ENCODE results near the gene GSTO2. TPM values are rescaled to one million over a fixed set of nuclear protein-coding genes. Genes with fewer than 3 reads are reported as not detected.
A peak's percentile ranks its signal among the peaks of the same experiment; 100 is the strongest.

Gene GSTO2
- total and polyA plus RNA-seq, 10 of the 15 experiments (the other 5 are each of a cell fraction or from before 2014, with no cell fraction given), result 0.16 to 0.86 (median 0.46) TPM

DNA sequence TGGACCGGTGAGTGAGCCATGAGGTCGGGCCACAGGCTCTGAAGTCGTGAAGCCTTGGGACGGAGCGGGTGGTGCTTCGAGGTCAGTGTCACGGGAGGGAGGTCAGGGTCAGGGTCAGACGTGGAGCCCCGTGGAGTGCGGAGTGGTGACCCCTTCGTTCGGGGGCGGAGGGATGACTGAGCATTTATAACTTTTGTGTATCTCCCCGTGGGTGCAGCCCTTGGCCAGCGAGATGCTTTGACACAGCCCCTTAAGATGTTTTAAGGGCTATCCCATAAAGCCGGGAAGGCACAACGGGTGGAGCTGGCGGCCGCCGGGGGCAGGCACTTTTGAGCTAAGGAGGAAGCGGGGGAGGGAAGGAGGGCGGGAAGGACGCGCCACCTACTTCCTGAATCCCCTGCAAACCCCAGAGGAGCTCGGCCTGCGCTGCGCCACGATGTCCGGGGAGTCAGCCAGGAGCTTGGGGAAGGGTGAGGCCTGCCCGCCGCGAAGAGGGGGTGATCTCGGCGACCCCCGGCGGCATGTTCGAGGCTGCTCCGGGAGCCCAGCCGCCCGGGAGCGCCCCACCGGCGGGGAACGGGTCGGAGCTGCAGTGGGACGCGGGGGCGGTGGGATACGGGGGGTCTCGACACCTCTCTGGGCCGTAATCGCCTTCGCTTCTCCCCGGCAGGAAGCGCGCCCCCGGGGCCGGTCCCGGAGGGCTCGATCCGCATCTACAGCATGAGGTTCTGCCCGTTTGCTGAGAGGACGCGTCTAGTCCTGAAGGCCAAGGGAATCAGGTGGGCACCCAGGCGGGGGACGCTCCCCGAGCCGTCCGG, 14.3 kb upstream of the GSTO2 start, which contains the start of gene GSTO1 (continued):
- TF ChIP-seq, protein P1, sequence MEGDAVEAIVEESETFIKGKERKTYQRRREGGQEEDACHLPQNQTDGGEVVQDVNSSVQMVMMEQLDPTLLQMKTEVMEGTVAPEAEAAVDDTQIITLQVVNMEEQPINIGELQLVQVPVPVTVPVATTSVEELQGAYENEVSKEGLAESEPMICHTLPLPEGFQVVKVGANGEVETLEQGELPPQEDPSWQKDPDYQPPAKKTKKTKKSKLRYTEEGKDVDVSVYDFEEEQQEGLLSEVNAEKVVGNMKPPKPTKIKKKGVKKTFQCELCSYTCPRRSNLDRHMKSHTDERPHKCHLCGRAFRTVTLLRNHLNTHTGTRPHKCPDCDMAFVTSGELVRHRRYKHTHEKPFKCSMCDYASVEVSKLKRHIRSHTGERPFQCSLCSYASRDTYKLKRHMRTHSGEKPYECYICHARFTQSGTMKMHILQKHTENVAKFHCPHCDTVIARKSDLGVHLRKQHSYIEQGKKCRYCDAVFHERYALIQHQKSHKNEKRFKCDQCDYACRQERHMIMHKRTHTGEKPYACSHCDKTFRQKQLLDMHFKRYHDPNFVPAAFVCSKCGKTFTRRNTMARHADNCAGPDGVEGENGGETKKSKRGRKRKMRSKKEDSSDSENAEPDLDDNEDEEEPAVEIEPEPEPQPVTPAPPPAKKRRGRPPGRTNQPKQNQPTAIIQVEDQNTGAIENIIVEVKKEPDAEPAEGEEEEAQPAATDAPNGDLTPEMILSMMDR (IDR thresholded peaks at IDR 0.05 in 2 of 3, conservative IDR thresholded peaks at IDR 0.05 in 1 of 3; ENCODE audit: control insufficient read depth in 2 of 3, extremely low read depth in 1 of 3, insufficient read depth in 1 of 3, low read depth in 3 of 3, low read length in 3 of 3), result peak in 1 of 3 experiments; percentile 18; a peak in 1 of 6 replicates
- TF ChIP-seq TCF7 (IDR thresholded peaks at IDR 0.05; ENCODE audit: borderline replicate concordance) (no peak), MYC (IDR thresholded peaks at IDR 0.05; ENCODE audit: insufficient read depth, insufficient read length, insufficient replicate concordance, low read length, severe bottlenecking) (no peak), CBX3 (IDR thresholded peaks at IDR 0.05; ENCODE audit: borderline replicate concordance, low read depth) (no peak), ZBED1 (IDR thresholded peaks at IDR 0.05; ENCODE audit: borderline replicate concordance) (no peak), RB1 (IDR thresholded peaks at IDR 0.05; ENCODE audit: borderline replicate concordance) (peak; percentile 82; the same call in 1 of the 2 replicates), JUNB (IDR thresholded peaks at IDR 0.05) (no peak), NR2C1 (IDR thresholded peaks at IDR 0.05) (peak; percentile 53; the same call in 1 of the 2 replicates), PAX5 (IDR thresholded peaks at IDR 0.05; ENCODE audit: borderline replicate concordance, low read depth, low read length) (no peak), WRNIP1 (IDR thresholded peaks at IDR 0.05; ENCODE audit: borderline replicate concordance, low read depth, low read length) (no peak), BCL11A (IDR thresholded peaks at IDR 0.05; ENCODE audit: low read depth, low read length) (no peak), HCFC1 (IDR thresholded peaks at IDR 0.05; ENCODE audit: low read length) (no peak; the same call in 1 of the 2 replicates), SMAD5 (IDR thresholded peaks at IDR 0.05; ENCODE audit: low read depth) (0 out of 2 replicates have a peak, but pooled peaks have one; percentile 50), NR2F1 (conservative IDR thresholded peaks at IDR 0.05) (peak; percentile 93)
- TF ChIP-seq, protein P2, sequence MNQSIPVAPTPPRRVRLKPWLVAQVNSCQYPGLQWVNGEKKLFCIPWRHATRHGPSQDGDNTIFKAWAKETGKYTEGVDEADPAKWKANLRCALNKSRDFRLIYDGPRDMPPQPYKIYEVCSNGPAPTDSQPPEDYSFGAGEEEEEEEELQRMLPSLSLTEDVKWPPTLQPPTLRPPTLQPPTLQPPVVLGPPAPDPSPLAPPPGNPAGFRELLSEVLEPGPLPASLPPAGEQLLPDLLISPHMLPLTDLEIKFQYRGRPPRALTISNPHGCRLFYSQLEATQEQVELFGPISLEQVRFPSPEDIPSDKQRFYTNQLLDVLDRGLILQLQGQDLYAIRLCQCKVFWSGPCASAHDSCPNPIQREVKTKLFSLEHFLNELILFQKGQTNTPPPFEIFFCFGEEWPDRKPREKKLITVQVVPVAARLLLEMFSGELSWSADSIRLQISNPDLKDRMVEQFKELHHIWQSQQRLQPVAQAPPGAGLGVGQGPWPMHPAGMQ (IDR thresholded peaks at IDR 0.05; ENCODE audit: borderline replicate concordance), result no peak
- TF ChIP-seq, protein P3, sequence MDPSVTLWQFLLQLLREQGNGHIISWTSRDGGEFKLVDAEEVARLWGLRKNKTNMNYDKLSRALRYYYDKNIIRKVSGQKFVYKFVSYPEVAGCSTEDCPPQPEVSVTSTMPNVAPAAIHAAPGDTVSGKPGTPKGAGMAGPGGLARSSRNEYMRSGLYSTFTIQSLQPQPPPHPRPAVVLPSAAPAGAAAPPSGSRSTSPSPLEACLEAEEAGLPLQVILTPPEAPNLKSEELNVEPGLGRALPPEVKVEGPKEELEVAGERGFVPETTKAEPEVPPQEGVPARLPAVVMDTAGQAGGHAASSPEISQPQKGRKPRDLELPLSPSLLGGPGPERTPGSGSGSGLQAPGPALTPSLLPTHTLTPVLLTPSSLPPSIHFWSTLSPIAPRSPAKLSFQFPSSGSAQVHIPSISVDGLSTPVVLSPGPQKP (IDR thresholded peaks at IDR 0.05; ENCODE audit: low read depth, low read length), result no peak
- TF ChIP-seq, protein P4, sequence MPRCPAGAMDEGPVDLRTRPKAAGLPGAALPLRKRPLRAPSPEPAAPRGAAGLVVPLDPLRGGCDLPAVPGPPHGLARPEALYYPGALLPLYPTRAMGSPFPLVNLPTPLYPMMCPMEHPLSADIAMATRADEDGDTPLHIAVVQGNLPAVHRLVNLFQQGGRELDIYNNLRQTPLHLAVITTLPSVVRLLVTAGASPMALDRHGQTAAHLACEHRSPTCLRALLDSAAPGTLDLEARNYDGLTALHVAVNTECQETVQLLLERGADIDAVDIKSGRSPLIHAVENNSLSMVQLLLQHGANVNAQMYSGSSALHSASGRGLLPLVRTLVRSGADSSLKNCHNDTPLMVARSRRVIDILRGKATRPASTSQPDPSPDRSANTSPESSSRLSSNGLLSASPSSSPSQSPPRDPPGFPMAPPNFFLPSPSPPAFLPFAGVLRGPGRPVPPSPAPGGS (IDR thresholded peaks at IDR 0.05; ENCODE audit: borderline replicate concordance, insufficient read depth, low read depth, low read length, poor library complexity, severe bottlenecking), result no peak
- TF ChIP-seq, protein P5, sequence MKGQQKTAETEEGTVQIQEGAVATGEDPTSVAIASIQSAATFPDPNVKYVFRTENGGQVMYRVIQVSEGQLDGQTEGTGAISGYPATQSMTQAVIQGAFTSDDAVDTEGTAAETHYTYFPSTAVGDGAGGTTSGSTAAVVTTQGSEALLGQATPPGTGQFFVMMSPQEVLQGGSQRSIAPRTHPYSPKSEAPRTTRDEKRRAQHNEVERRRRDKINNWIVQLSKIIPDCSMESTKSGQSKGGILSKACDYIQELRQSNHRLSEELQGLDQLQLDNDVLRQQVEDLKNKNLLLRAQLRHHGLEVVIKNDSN (IDR thresholded peaks at IDR 0.05; ENCODE audit: borderline replicate concordance, extremely low read length, insufficient read depth, low read depth, low read length), result no peak
- TF ChIP-seq, protein P6, sequence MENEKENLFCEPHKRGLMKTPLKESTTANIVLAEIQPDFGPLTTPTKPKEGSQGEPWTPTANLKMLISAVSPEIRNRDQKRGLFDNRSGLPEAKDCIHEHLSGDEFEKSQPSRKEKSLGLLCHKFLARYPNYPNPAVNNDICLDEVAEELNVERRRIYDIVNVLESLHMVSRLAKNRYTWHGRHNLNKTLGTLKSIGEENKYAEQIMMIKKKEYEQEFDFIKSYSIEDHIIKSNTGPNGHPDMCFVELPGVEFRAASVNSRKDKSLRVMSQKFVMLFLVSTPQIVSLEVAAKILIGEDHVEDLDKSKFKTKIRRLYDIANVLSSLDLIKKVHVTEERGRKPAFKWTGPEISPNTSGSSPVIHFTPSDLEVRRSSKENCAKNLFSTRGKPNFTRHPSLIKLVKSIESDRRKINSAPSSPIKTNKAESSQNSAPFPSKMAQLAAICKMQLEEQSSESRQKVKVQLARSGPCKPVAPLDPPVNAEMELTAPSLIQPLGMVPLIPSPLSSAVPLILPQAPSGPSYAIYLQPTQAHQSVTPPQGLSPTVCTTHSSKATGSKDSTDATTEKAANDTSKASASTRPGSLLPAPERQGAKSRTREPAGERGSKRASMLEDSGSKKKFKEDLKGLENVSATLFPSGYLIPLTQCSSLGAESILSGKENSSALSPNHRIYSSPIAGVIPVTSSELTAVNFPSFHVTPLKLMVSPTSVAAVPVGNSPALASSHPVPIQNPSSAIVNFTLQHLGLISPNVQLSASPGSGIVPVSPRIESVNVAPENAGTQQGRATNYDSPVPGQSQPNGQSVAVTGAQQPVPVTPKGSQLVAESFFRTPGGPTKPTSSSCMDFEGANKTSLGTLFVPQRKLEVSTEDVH (IDR thresholded peaks at IDR 0.05; ENCODE audit: low read depth, partially characterized antibody), result no peak

Data from GM12878 (cell line).